MM.1S (cell line): ENCODE data around the gene SWI5.

ENCODE experiments used
- DNase-seq: peaks from one replicate; pipeline ENCODE4 v3.0.0-alpha.2; 2015
- H2AFZ ChIP-seq: fragments of 300-600 bp; sonication (generic); 2 replicates; pipeline ENCODE4 v1.6.0; 2016; ENCODE audit warnings: antibody characterized with exemption, low read length
- H3F3A ChIP-seq: fragments of 300-600 bp; sonication (generic); 2 replicates; pipeline ENCODE4 v1.6.1; 2016; ENCODE audit warnings: mild to moderate bottlenecking, antibody characterized with exemption, low read length, moderate library complexity, mixed read lengths; ENCODE audit not compliant: insufficient read depth
- H3K27ac ChIP-seq: fragments of 300-600 bp; sonication (generic); 2 replicates; pipeline ENCODE4 v1.5.1; 2016; ENCODE audit warnings: mild to moderate bottlenecking, low read length
- H3K27me3 ChIP-seq: fragments of 300-600 bp; sonication (generic); replicated peaks from 2 replicates; pipeline ENCODE4 v1.6.0; 2016; ENCODE audit warnings: low read length; ENCODE audit not compliant: insufficient read depth
- H3K36me3 ChIP-seq: fragments of 300-600 bp; sonication (generic); replicated peaks from 2 replicates; pipeline ENCODE4 v1.6.1; 2016; ENCODE audit warnings: mild to moderate bottlenecking, low read length, mixed read lengths; ENCODE audit not compliant: insufficient read depth
- H3K4me1 ChIP-seq: fragments of 300-600 bp; sonication (generic); 2 replicates; pipeline ENCODE4 v1.6.1; 2016; ENCODE audit warnings: low read length, mixed read lengths
- H3K4me2 ChIP-seq: fragments of 300-600 bp; sonication (generic); 2 replicates; pipeline ENCODE4 v1.6.0; 2016; ENCODE audit warnings: low read depth, low read length
- H3K4me3 ChIP-seq: fragments of 300-600 bp; sonication (generic); 2 replicates; pipeline ENCODE4 v1.5.1; 2016; ENCODE audit warnings: low read length, mixed read lengths
- H3K79me2 ChIP-seq: fragments of 300-600 bp; sonication (generic); 2 replicates; pipeline ENCODE4 v1.6.1; 2016; ENCODE audit warnings: mixed run types, low read length, mixed read lengths
- H3K9ac ChIP-seq: fragments of 300-600 bp; sonication (generic); 2 replicates; pipeline ENCODE4 v1.6.1; 2016; ENCODE audit warnings: low read length, mixed read lengths
- H3K9me2 ChIP-seq: fragments of 300-600 bp; sonication (generic); replicated peaks from 2 replicates; pipeline ENCODE4 v1.6.1; 2016; ENCODE audit warnings: mild to moderate bottlenecking, low read length, mixed read lengths; ENCODE audit not compliant: insufficient read depth
- H3K9me3 ChIP-seq: fragments of 300-600 bp; sonication (generic); replicated peaks from 2 replicates; pipeline ENCODE4 v1.6.1; 2016; ENCODE audit warnings: mild to moderate bottlenecking, low read length, mixed read lengths; ENCODE audit not compliant: insufficient read depth
- H4K20me1 ChIP-seq: fragments of 300-600 bp; sonication (generic); 2 replicates; pipeline ENCODE4 v1.6.1; 2016; ENCODE audit warnings: mild to moderate bottlenecking, low read length, moderate library complexity, mixed read lengths; ENCODE audit not compliant: insufficient read depth
- CTCF ChIP-seq: fragments of 300-600 bp; sonication (generic); IDR thresholded peaks from 2 replicates; pipeline ENCODE4 v1.5.1; 2016; ENCODE audit warnings: antibody characterized with exemption, low read length, mixed read lengths
- EZH2 ChIP-seq: fragments of 300-600 bp; sonication (generic); optimal IDR thresholded peaks from 2 replicates; pipeline ENCODE3; 2017; ENCODE audit warnings: low read depth, mild to moderate bottlenecking, antibody characterized with exemption, low read length, mixed read lengths
- EZH2phosphoT487 ChIP-seq: fragments of 300-600 bp; sonication (generic); IDR thresholded peaks from 2 replicates; pipeline ENCODE4 v1.6.1; 2018; ENCODE audit warnings: antibody characterized with exemption, low read length

Gene SWI5

GRCh38 chr9:128316421-128316820 is 40.3 kb downstream of the SWI5 start:
- no peak for DNase-seq
- Histone ChIP-seq H3K4me3 (no peak overlapping the region), H3K36me3 (no peaks in the 10 kb centered on the region; the same call in 1 of the 2 replicates), H3K9me2 (no peaks in the 10 kb centered on the region), H3K4me2 (no peak overlapping the region), H3F3A (no peaks in the 10 kb centered on the region), H3K9me3 (no peaks in the 10 kb centered on the region), H4K20me1 (no peaks in the 10 kb centered on the region), H3K79me2 (peaks cover 7% of the 10 kb centered on the region), H3K9ac (no peak overlapping the region), H3K27me3 (no peaks in the 10 kb centered on the region), H3K27ac (no peak overlapping the region), H2AFZ (no peak overlapping the region), H3K4me1 (peaks cover 5% of the 10 kb centered on the region)
- no peak for TF ChIP-seq CTCF
- no peak for TF ChIP-seq EZH2
- TF ChIP-seq EZH2phosphoT487 = no peak

- Histone ChIP-seq H3K36me3 (no peaks in the 10 kb centered on the region; the same call in 1 of the 2 replicates), H3K9me3 (no peaks in the 10 kb centered on the region), H3K79me2 (peaks cover 15% of the 10 kb centered on the region), H2AFZ (no peak overlapping the region), H3K4me2 (no peak overlapping the region), H3K9ac (no peak overlapping the region), H3K27ac (no peak overlapping the region), H3F3A (no peaks in the 10 kb centered on the region; the same call in 1 of the 2 replicates), H4K20me1 (no peaks in the 10 kb centered on the region), H3K4me1 (peaks cover 7% of the 10 kb centered on the region), H3K4me3 (no peak overlapping the region), H3K9me2 (no peaks in the 10 kb centered on the region), H3K27me3 (no peaks in the 10 kb centered on the region)
- TF ChIP-seq CTCF (no peak), EZH2phosphoT487 (no peak), EZH2 (no peak)
- no peak for DNase-seq
These were observed 41.6 kb downstream of the SWI5 start for GRCh38 chr9:128317629-128318028.

GRCh38 chr9:128321343-128321742 is 45.3 kb downstream of the SWI5 start:
- H3K9ac ChIP-seq = peak overlapping the region; percentile 88; the same call in 1 of the 2 replicates
- peak overlapping the region; percentile 84; the same call in 1 of the 2 replicates for H2AFZ ChIP-seq
- TF ChIP-seq EZH2 (no peak), EZH2phosphoT487 (no peak), CTCF (no peak)
- no peaks in the 10 kb centered on the region for H3K9me2 ChIP-seq
- H3K4me3 ChIP-seq = peak overlapping the region; percentile 84
- no peak for DNase-seq
- H3K79me2 ChIP-seq = peaks cover 47% of the 10 kb centered on the region
- peaks cover 11% of the 10 kb centered on the region for H3F3A ChIP-seq
- no peaks in the 10 kb centered on the region for H3K9me3 ChIP-seq
- no peak overlapping the region for H3K27ac ChIP-seq
- no peaks in the 10 kb centered on the region for H3K36me3 ChIP-seq
- H3K4me1 ChIP-seq = peaks cover 11% of the 10 kb centered on the region
- peak overlapping the region; percentile 53 for H3K4me2 ChIP-seq
- H3K27me3 ChIP-seq = no peaks in the 10 kb centered on the region
- H4K20me1 ChIP-seq = no peaks in the 10 kb centered on the region
